GM11168 (cell line): ENCODE measurements around the gene CFL2.
"Not testable (repeated sequence)": the region's sequence is repeated elsewhere in the genome, so short reads cannot be mapped to it uniquely, and the experiment has no call there.

Source experiments
- in situ Hi-C: fragments of 300-500 bp; cut with MboI; formaldehyde crosslinking; loops from one replicate; pipeline ENCODE4 v1.12.0; 2022; ENCODE audit warnings: low sequenced_read_pairs; ENCODE audit not compliant: unreplicated experiment

CFL2 gene

GRCh38 chr14:34714320-34715126 lies at the start of gene CFL2:
CFL2 (minus strand) TSS chr14:34714593; CDS start chr14:34714540, 53 bp downstream.
- in situ Hi-C loops: no loop called here

- in situ Hi-C loops: no loop called here
Observed at GRCh38 chr14:34755215-34755614, 40.8 kb upstream of the CFL2 start.

- in situ Hi-C loops: no loop called here
Observed at GRCh38 chr14:34754687-34755086, 40.3 kb upstream of the CFL2 start.

- in situ Hi-C loops: no loop called here
Observed at GRCh38 chr14:34750670-34751069, 36.3 kb upstream of the CFL2 start.

GRCh38 chr14:34750233-34750632 lies 35.8 kb upstream of the CFL2 start:
- in situ Hi-C loops: no loop called here

- in situ Hi-C loops: no loop called here
Observed at GRCh38 chr14:34749408-34749807, 35.0 kb upstream of the CFL2 start.

GRCh38 chr14:34742270-34743115 lies 28.1 kb upstream of the CFL2 start:
- in situ Hi-C loops: no loop called here

GRCh38 chr14:34741840-34742239 lies 27.4 kb upstream of the CFL2 start:
- in situ Hi-C loops: no loop called here

- in situ Hi-C loops: not testable (repeated sequence)
Observed at GRCh38 chr14:34740139-34740538, 25.7 kb upstream of the CFL2 start.

- in situ Hi-C loops: not testable (repeated sequence)
Observed at GRCh38 chr14:34737079-34737478, 22.7 kb upstream of the CFL2 start.

GRCh38 chr14:34733245-34733644 lies 18.9 kb upstream of the CFL2 start:
- in situ Hi-C loops: no loop called here

GRCh38 chr14:34732802-34733201 lies 18.4 kb upstream of the CFL2 start:
- in situ Hi-C loops: no loop called here

GRCh38 chr14:34723867-34724266 lies 9.5 kb upstream of the CFL2 start:
- in situ Hi-C loops: loop anchor here (5.0 kb wide), 1 partner anchor 52 kb away; no protein-coding TSS in a partner anchor

GRCh38 chr14:34722723-34723545 lies 8.5 kb upstream of the CFL2 start:
- in situ Hi-C loops: loop anchor here (5.0 kb wide), 1 partner anchor 51 kb away; no protein-coding TSS in a partner anchor

GRCh38 chr14:34721129-34721528 lies 6.7 kb upstream of the CFL2 start:
- in situ Hi-C loops: loop anchor here (5.0 kb wide), 1 partner anchor 49 kb away; no protein-coding TSS in a partner anchor

GRCh38 chr14:34718750-34719304 lies 4.4 kb upstream of the CFL2 start:
- in situ Hi-C loops: no loop called here

- in situ Hi-C loops: no loop called here
Observed at GRCh38 chr14:34715127-34715863, 902 bp upstream of the CFL2 start.

- in situ Hi-C loops: no loop called here
Observed at GRCh38 chr14:34713681-34714319, 593 bp downstream of the CFL2 start.
